MM.1S (cell line): Measurements from ENCODE around the gene NUP210.

Experiments used
- CTCF ChIP-seq: fragments of 300-600 bp; sonication (generic); IDR thresholded peaks from 2 replicates; pipeline ENCODE4 v1.5.1; 2016; ENCODE audit warnings: antibody characterized with exemption, low read length, mixed read lengths
- EZH2 ChIP-seq: fragments of 300-600 bp; sonication (generic); optimal IDR thresholded peaks from 2 replicates; pipeline ENCODE3; 2017; ENCODE audit warnings: low read depth, mild to moderate bottlenecking, antibody characterized with exemption, low read length, mixed read lengths
- EZH2phosphoT487 ChIP-seq: fragments of 300-600 bp; sonication (generic); IDR thresholded peaks from 2 replicates; pipeline ENCODE4 v1.6.1; 2018; ENCODE audit warnings: antibody characterized with exemption, low read length

GRCh38 chr3:13332158-13332557 lies 88.0 kb downstream of the NUP210 start:
- TF ChIP-seq CTCF (no peak), EZH2phosphoT487 (no peak), EZH2 (no peak)
